HepG2 (cell line): ENCODE data around the gene MLLT10. TPM values are rescaled to one million over a fixed set of nuclear protein-coding genes. Genes with fewer than 3 reads are reported as not detected.

Source experiments
- FOSL1 ChIP-seq: sonication (generic); formaldehyde crosslinking; IDR thresholded peaks from 2 replicates; pipeline ENCODE4 v1.9.0; 2021; ENCODE audit warnings: missing genetic modification reagents, borderline replicate concordance
- HDAC2 ChIP-seq: sonication (generic); formaldehyde crosslinking; IDR thresholded peaks from 2 replicates; pipeline ENCODE4 v1.4.0; 2020; ENCODE audit warnings: missing genetic modification reagents
- NR2F6 ChIP-seq, 2 experiments: IDR thresholded peaks; 2 replicates each; pipeline ENCODE4 v1.6.1; 2016; ENCODE audit warnings: antibody characterized with exemption in 1 of 2, mild to moderate bottlenecking in 1 of 2
- RAD21 ChIP-seq: fragments of 450-650 bp; formaldehyde crosslinking; IDR thresholded peaks from 2 replicates; pipeline ENCODE4 v1.5.0; 2020; ENCODE audit warnings: mild to moderate bottlenecking
- RBM22 ChIP-seq: fragments of 200-400 bp; formaldehyde crosslinking; optimal IDR thresholded peaks from 2 replicates; pipeline ENCODE3; 2017; ENCODE audit warnings: mild to moderate bottlenecking, low read length, moderate library complexity
- RFX3 ChIP-seq: IDR thresholded peaks from 2 replicates; pipeline ENCODE4 v1.6.1; 2016; ENCODE audit warnings: missing biosample characterization, missing genetic modification reagents
- XBP1 ChIP-seq: sonication (generic); formaldehyde crosslinking; IDR thresholded peaks from 2 replicates; pipeline ENCODE4 v1.5.0; 2020; ENCODE audit warnings: missing genetic modification reagents
- YEATS2 ChIP-seq: sonication (generic); formaldehyde crosslinking; IDR thresholded peaks from 2 replicates; pipeline ENCODE4 v1.4.0; 2020; ENCODE audit warnings: missing genetic modification reagents, borderline replicate concordance
- ZBTB8A ChIP-seq: sonication (generic); formaldehyde crosslinking; IDR thresholded peaks from 2 replicates; pipeline ENCODE4 v1.4.0; 2020; ENCODE audit warnings: mild to moderate bottlenecking, low read depth, missing genetic modification reagents, borderline replicate concordance
- ZNF12 ChIP-seq: sonication (generic); formaldehyde crosslinking; IDR thresholded peaks from 2 replicates; pipeline ENCODE4 v1.5.0; 2020; ENCODE audit warnings: missing genetic modification reagents
- ZNF17 ChIP-seq: sonication (generic); formaldehyde crosslinking; IDR thresholded peaks from 2 replicates; pipeline ENCODE4 v1.5.0; 2020; ENCODE audit warnings: mild to moderate bottlenecking, missing genetic modification reagents
- ZNF326 ChIP-seq: sonication (generic); formaldehyde crosslinking; IDR thresholded peaks from 2 replicates; pipeline ENCODE4 v1.4.0; 2020; ENCODE audit warnings: missing genetic modification reagents, borderline replicate concordance
- ZNF547 ChIP-seq: sonication (generic); formaldehyde crosslinking; IDR thresholded peaks from 2 replicates; pipeline ENCODE4 v1.5.1; 2020; ENCODE audit warnings: mild to moderate bottlenecking, missing genetic modification reagents
- ZSCAN20 ChIP-seq: sonication (generic); formaldehyde crosslinking; IDR thresholded peaks from 2 replicates; pipeline ENCODE4 v1.4.0; 2020; ENCODE audit warnings: missing genetic modification reagents, mild to moderate bottlenecking, borderline replicate concordance
- polyA plus RNA-seq, 8 experiments: library from polyadenylated mRNA; depleted of rRNA in 3 of 8; stranded (reverse) in 7 of 8; unstranded in 1 of 8; fragments of >200 nt; fragmentation: Illumina TruSeq in 4 of 8; extraction: Trizol in 4 of 8; gene quantifications; 2 replicates each; pipeline versions ENCODE4 v1.2.1 to v1.2.3, GENCODE V29; 2011 to 2016; ENCODE audit warnings: low read depth in 4 of 8, missing spikeins in 1 of 8, mixed read lengths in 1 of 8; ENCODE audit not compliant: insufficient read depth in 1 of 8
- total RNA-seq, 5 experiments: library from RNA; depleted of rRNA; stranded (reverse); fragments of >200 nt; fragmentation: Illumina TruSeq; extraction: Trizol; gene quantifications; 2 replicates each; pipeline ENCODE4 v1.2.3, GENCODE V29; 2016; ENCODE audit warnings: low read depth in 1 of 5
- TF ChIP-seq, protein P1 (sequence below): IDR thresholded peaks from 2 replicates; pipeline ENCODE4 v1.6.1; 2016; ENCODE audit warnings: mild to moderate bottlenecking
- TF ChIP-seq, protein P2 (sequence below): IDR thresholded peaks from 2 replicates; pipeline ENCODE4 v1.6.1; 2016; ENCODE audit warnings: missing compliant biosample characterization, missing genetic modification reagents, borderline replicate concordance
- TF ChIP-seq, protein P3 (sequence below): IDR thresholded peaks from 2 replicates; pipeline ENCODE4 v1.6.1; 2018; ENCODE audit warnings: missing genetic modification reagents

Gene MLLT10
- total and polyA plus RNA-seq, 2 of the 13 experiments (the other 11 are each of a cell fraction or from before 2014, with no cell fraction given) = 51.3 to 84.1 TPM

DNA sequence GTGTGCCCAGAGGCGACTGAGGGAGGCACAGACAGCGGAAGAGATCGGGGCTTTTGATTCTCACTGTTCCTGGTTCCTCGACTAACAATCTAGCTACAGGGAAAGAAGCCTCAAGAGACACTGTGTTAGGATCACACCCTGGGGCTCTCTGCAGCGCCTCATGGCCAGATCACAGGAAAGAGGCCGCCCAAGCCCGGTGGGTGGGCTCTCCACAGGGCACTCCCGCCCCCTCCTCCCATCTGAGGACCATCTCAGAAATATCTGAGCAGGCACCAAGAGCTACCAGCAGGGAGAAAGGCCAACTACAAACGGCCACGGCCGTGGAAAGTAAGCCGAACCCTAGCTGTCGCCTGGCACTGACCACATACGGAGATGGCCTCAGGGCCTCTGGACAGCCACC lies 224.2 kb downstream of the MLLT10 start (continued):
- TF ChIP-seq FOSL1 (CRISPR knock-in tag) (no peak), ZNF12 (no peak), NR2F6 (IDR thresholded peaks at IDR 0.05) (no peak), NR2F6 (CRISPR knock-in tag; IDR thresholded peaks at IDR 0.05) (no peak), ZNF17 (CRISPR knock-in tag) (no peak), ZBTB8A (CRISPR knock-in tag) (no peak), ZSCAN20 (CRISPR knock-in tag) (no peak), ZNF326 (CRISPR knock-in tag) (no peak), RFX3 (no peak), YEATS2 (CRISPR knock-in tag) (no peak), ZNF547 (CRISPR knock-in tag) (no peak), RAD21 (CRISPR knock-in tag) (no peak), HDAC2 (CRISPR knock-in tag) (no peak), RBM22 (no peak), XBP1 (CRISPR knock-in tag) (no peak)
- TF ChIP-seq, protein P1, sequence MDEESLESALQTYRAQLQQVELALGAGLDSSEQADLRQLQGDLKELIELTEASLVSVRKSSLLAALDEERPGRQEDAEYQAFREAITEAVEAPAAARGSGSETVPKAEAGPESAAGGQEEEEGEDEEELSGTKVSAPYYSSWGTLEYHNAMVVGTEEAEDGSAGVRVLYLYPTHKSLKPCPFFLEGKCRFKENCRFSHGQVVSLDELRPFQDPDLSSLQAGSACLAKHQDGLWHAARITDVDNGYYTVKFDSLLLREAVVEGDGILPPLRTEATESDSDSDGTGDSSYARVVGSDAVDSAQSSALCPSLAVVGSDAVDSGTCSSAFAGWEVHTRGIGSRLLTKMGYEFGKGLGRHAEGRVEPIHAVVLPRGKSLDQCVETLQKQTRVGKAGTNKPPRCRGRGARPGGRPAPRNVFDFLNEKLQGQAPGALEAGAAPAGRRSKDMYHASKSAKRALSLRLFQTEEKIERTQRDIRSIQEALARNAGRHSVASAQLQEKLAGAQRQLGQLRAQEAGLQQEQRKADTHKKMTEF = no peak
- TF ChIP-seq, protein P2, sequence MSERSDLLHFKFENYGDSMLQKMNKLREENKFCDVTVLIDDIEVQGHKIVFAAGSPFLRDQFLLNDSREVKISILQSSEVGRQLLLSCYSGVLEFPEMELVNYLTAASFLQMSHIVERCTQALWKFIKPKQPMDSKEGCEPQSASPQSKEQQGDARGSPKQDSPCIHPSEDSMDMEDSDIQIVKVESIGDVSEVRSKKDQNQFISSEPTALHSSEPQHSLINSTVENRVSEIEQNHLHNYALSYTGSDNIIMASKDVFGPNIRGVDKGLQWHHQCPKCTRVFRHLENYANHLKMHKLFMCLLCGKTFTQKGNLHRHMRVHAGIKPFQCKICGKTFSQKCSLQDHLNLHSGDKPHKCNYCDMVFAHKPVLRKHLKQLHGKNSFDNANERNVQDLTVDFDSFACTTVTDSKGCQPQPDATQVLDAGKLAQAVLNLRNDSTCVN = no peak
- TF ChIP-seq, protein P3, sequence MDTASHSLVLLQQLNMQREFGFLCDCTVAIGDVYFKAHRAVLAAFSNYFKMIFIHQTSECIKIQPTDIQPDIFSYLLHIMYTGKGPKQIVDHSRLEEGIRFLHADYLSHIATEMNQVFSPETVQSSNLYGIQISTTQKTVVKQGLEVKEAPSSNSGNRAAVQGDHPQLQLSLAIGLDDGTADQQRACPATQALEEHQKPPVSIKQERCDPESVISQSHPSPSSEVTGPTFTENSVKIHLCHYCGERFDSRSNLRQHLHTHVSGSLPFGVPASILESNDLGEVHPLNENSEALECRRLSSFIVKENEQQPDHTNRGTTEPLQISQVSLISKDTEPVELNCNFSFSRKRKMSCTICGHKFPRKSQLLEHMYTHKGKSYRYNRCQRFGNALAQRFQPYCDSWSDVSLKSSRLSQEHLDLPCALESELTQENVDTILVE (CRISPR knock-in tag) = no peak
